Measurements from ENCODE around the gene TGFBR2.
"Not testable (repeated sequence)": the region's sequence is repeated elsewhere in the genome, so short reads cannot be mapped to it uniquely, and the experiment has no call there.

The TGFBR2 gene

GRCh38 chr3:30620402-30621360 is 14.3 kb downstream of the TGFBR2 start:
- no peak for DNase-seq

DNA sequence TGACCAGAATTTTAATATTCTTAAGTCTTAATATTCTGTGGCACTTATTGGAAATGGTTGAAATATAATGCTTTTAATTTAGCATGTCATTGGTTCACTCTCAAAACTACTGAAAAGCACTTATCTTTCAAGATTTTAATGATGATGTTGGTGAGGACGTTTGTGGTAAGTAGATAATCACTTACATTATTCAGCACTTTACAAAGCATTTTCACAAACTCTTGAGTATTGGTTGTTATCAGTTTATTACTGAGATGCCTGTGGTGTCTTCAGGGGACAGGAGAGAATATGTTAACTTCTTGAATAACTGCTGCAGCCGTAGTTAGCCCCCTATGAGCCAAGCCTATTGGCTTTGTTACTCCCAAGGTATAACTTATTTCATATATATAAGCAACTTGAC is 15.2 kb downstream of the TGFBR2 start:
- no peak for DNase-seq

DNA sequence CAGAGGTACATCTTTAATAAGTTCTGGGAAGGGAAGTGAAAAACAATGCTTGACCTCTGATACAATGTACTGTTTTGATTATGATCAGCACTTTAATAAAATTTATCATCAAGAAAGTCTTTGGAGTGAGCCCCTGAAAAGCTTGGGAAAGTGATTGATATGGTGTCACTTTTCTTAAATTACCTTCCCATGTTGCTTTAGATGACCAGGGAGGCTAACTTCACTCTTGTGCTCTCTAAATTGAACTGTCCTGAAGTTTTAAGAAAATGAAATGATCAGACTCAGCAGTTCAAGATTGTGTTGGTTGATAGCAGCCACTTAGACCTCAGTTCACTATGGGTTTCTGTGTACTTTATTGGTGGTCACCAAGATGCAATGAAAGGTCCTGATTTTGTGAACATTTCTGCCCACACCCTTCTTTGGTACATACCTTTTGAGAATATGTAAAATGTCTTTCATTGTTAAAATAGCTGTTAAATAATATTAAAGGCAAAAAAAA is 15.7 kb downstream of the TGFBR2 start:
- DNase-seq, result no peak

DNA sequence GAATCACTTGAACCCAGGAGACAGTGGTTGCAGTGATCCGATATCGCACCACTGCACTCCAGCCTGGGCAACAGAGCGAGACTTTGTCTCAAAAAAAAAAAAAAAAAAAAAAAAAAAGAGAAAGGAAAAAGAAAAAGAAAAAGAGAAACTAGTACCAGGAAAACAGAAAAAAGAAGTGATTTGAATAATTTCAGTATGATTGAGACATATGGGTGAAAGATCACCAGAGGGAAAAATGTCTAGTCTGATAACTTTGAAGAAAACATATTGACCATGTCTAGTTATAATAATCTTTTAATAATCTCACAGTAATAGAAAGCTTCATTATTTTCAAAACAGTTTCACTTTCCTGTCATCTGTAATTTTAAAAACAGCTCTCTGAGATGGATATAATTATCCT is 16.4 kb downstream of the TGFBR2 start:
- no peak for DNase-seq

GRCh38 chr3:30623351-30623750 is 16.9 kb downstream of the TGFBR2 start:
- DNase-seq, result no peak

DNA sequence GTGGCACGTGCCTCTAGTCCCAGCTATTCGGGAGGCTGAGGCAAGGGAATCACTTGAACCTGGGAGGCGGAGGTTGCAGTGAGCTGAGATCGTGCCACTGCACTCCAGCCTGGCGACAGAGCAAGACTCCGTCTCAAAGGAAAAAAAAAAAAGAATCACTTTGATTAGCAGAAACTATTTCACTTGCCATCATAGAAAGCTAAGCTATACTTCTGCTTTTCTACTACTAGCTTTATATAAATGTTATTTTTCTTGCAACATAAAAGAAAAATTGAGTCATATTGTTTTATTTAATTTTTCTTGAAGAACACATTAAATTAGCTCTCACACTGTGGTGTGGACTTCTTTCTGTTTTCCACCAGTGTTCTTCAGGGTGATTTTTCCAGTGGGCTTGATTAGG is 18.1 kb downstream of the TGFBR2 start:
- not testable (repeated sequence) for DNase-seq

GRCh38 chr3:30625541-30626438 is 19.4 kb downstream of the TGFBR2 start:
- DNase-seq, result no peak

GRCh38 chr3:30626443-30627180 is 20.2 kb downstream of the TGFBR2 start:
- no peak for DNase-seq

- DNase-seq, result no peak
Measured at GRCh38 chr3:30628205-30628900, 22.0 kb downstream of the TGFBR2 start.

DNA sequence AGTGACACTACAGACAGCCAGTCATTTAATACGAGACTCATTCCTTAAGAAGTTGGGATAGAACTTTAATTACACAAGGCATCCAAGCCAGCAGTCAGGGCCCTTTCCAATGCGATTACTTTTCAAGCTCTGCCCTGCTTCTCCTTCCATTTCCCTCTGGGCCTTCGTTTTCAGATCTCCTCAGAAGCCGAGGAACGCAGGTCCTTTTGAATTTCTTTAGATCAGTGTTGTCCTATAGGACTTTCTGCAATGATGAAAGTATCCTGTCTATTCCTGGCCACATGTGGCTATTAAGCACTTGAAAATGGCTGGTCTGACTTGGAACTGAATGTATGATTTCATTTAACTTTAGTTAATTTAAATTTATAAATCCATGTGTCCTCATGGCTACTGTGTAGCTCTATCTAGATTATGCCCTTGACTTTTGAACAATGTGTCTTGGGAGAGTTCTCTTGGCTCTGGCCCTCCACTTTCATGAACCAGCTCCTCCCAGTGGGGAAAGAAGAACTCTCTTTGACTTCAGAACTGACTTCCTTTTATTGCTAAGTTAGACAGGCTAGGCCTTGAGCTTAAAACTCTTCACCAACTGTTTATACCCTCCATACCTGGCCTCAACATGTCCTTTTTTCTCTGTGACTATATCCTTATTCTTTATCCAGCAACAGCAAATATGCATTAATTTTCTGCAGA is 22.6 kb downstream of the TGFBR2 start:
- DNase-seq, result no peak

DNA sequence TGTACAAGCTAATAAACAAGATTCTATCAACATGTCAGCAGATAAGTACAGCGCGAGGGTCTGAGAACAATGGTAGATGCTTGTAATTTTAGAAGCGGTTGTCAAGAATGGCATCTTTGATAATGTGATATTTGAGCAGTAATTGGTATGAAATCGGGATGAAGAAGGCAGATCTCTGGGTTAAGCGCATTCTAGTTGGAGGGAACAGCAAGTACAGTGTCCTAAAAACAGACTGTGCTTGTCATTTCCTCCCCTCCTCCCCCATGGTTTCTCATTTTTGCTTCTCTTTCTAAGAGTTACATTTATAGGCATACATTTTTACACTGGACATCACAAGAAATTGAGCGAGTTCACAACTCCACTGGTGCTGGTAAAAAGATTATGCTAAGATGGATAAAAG is 23.3 kb downstream of the TGFBR2 start:
- no peak for DNase-seq

DNA sequence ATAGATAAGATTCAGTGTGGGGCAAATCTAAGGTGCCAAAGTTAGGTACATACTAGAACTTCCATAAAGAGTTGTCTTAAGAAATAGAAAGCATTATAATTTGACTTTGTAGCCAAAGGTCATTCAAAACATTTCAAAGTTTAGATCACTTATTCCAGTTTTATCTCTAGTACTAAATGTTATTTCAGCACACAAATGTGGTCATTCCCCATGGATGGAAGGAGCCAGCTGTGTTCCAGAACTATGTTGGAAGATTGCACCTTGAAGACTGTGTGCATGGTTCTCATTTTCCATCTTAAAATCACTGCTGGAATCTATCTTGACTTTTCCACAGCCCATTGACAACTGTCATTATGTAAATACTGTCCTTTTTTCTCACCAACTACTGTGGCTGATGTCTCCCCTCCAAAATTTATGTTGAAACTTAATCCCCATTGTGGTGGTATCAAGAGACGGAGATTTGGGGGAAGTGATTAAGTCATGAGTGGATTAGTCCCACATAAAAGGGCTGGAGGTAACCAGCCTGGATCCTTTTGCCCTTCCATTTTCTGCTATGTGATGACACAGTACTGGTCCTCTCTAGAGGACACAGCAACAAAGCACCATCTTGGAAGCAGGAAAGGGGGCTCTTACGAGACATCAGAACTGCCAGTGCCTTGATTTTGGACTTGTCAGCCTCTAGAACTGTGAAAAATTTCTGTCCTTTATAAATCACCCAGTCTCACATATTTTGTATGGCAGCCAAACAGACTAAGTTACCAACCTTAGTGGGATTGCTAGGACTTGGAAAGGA is 24.0 kb downstream of the TGFBR2 start:
- DNase-seq, result no peak

DNA sequence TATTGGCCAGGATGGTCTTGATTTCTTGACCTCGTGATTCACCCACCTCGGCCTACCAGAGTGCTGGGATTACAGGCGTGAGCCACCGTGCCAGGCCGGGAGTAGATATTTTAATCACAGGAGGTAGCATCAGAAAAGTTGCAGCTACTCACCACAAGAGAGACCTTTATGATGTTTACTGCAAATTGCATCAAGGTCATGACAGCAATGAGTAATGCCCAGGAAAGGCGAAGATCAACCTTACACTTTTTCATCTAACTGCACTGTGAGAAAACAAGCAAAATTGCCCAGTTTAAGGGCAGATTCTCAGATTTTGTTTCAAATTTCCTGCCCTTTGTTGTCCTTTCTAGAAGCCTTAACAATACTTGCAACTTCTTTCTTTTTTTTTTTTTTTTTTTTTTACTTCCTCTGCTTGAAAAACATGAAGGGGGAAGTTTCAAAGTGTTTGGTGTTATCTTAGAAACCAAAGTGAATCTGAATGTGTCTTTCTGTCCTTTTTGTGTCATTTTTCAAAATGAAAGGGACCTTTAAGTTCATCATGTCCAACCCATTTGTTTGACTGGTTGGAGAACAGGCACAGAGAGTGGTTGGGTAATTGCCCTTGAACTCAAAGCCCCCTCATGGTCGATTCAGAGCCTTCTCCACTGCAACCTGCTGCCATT is 25.0 kb downstream of the TGFBR2 start:
- DNase-seq, result no peak

DNA sequence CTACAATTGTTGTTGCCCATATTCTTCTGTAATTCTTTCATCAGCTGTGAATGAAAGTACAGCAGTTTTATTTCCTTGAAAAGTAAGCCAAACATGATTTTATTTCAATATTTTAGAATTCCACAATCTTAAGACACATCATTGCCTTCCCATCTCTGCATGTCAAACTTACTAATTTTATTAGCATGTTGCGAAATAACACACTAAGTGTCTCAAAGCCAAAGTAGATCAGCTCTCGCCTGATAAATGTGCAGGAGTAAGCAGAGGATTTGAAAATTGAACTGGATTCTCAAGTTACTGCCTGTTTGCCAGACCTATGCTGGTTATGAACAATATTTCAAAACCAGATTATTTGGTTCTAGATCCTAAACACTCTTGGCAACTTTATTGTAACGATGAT is 25.7 kb downstream of the TGFBR2 start:
- DNase-seq, result no peak

- DNase-seq, result no peak
Measured at GRCh38 chr3:30632521-30632920, 26.1 kb downstream of the TGFBR2 start.

DNA sequence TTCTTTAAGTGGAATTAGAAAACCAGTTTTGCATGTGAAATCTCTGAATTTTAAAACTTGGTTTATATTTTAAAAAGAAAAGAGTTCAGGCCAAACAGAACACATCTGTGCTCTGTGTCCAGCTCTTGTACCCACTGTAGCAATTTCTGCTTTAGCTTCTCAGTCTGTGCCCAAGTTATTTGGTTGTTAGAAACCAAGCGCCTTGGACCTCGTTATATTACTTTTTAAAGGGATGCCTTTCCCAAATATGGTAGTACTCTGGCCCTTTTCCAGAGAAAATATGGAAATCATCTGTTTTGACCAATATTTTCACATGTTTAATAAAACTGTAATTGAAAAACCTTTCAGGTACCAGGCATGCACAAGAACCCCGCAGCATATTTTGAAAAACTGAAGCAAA is 27.3 kb downstream of the TGFBR2 start:
- no peak for DNase-seq

DNA sequence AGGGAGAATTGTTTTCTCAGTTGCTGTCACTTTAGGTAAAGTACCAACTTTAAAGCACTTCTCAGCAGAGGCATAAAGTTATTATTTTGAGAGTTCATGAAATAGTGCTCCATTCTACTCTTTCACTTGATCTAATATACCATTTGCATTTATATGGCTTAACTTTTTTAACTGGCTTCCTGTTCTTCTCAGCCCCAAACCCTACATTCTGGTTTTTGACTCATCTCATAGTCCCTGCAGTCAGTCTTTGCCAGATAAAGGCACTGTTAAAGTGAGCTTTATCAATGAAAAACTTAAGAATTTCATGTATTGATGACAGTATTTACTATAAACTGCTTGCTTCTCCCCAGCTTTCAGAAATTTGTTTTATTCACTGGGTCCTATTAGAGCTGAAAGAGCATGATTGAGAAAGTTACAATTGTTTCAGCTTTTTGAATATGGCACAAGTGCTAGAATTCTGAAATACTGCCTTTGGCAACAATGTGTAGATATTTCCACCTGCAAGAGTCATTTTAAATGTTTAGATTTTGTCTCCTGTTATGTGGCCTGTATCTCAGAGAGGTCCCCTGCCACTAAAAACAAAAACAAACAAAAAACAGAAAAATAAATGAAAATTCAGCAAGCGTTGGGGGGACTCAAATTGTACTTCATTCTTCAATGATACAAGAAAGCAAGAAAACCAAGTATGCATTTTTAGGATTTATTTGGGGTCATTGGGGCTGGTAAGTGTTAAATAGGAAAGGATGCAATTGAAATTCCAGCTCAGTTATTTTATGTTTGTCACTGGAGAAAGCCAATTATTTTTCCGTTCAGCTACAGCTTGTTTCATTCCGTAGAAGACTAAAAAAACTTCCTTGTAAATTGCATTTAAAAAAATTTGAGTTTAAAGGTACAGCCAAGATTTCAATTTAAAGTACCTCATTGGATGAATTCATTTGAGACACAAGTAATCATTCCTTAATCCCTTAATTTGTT is 28.6 kb downstream of the TGFBR2 start:
- DNase-seq, result no peak

- no peak for DNase-seq
Measured at GRCh38 chr3:30637310-30638219, 31.2 kb downstream of the TGFBR2 start.
